Vagina (tissue), 2 donors: Measurements from ENCODE around the gene UHRF1. TPM values are rescaled to one million over a fixed set of nuclear protein-coding genes. Genes with fewer than 3 reads are reported as not detected.
A peak's percentile ranks its signal among the peaks of the same experiment; 100 is the strongest.

Experiments
- DNase-seq, 2 donors: peaks; one replicate each; pipeline ENCODE4 v3.0.0-alpha.2; 2017; ENCODE audit errors: extremely low spot score in 2 of 2
- H3K27ac ChIP-seq: fragments of 200-600 bp; sonication (generic); one replicate; pipeline ENCODE4 v1.5.1; 2019
- H3K27me3 ChIP-seq: fragments of 200-600 bp; sonication (generic); one replicate; pipeline ENCODE4 v1.5.1; 2019
- H3K36me3 ChIP-seq, 2 donors: fragments of 200-600 bp; sonication (generic); one replicate each; pipeline ENCODE4 v1.5.1; 2017 to 2019
- H3K4me1 ChIP-seq: fragments of 200-600 bp; sonication (generic); one replicate; pipeline ENCODE4 v1.5.1; 2019
- H3K4me3 ChIP-seq, 2 donors: fragments of 200-600 bp; sonication (generic); 1 replicate in 1 of 2; 2 replicates in 1 of 2; pipeline ENCODE4 v1.5.1; 2016 to 2019
- H3K9me3 ChIP-seq: fragments of 200-600 bp; sonication (generic); one replicate; pipeline ENCODE4 v1.5.1; 2019
- CTCF ChIP-seq, 3 experiments: fragments of 450-650 bp in 2 of 3; fragments of 200-600 bp in 1 of 3; sonication (generic) in 1 of 3; IDR thresholded peaks; one replicate each; pipeline ENCODE4 v1.5.1; 2017 to 2019; ENCODE audit warnings: antibody characterized with exemption in 3 of 3, mild to moderate bottlenecking in 2 of 3, moderate library complexity in 2 of 3
- POLR2A ChIP-seq, 2 donors: fragments of 450-650 bp; IDR thresholded peaks; one replicate each; pipeline ENCODE4 v1.6.1; 2017; ENCODE audit warnings: antibody characterized with exemption in 2 of 2, mild to moderate bottlenecking in 2 of 2, moderate library complexity in 2 of 2
- POLR2AphosphoS5 ChIP-seq, 2 donors: sonication (generic); formaldehyde crosslinking; IDR thresholded peaks; one replicate each; pipeline ENCODE4 v1.9.0; 2017; ENCODE audit warnings: antibody characterized with exemption in 2 of 2, mild to moderate bottlenecking in 2 of 2, low read depth in 1 of 2; ENCODE audit not compliant: insufficient read depth in 1 of 2
- intact Hi-C: fragments of 100-400 bp; cut with DNase I; formaldehyde crosslinking; loops from one replicate; pipeline ENCODE4 v1.15.1; 2023
- total RNA-seq: library from RNA; depleted of rRNA; stranded (reverse); fragments of >200 nt; gene quantifications from one replicate; pipeline ENCODE4 v1.2.3, GENCODE V29; 2016

The UHRF1 gene
- total RNA-seq, 1 donor from 2014 or later, result 2.0 TPM

GRCh38 chr19:4962085-4962619, 52.9 kb downstream of the UHRF1 start:
- Histone ChIP-seq H3K4me1 (no peaks in the 10 kb centered on the region), H3K9me3 (no peaks in the 10 kb centered on the region), H3K4me3 (no peak overlapping the region), H3K27ac (no peak overlapping the region), H3K27me3 (no peaks in the 10 kb centered on the region), H3K36me3 (no peaks in the 10 kb centered on the region)
- DNase-seq, result no peak
- intact Hi-C loops, result no loop called here
- no peak for TF ChIP-seq CTCF (IDR thresholded peaks at IDR 0.05)

GRCh38 chr19:4965061-4965460, 55.8 kb downstream of the UHRF1 start:
- peaks cover 6% of the 10 kb centered on the region for H3K4me1 ChIP-seq
- H3K36me3 ChIP-seq, result no peaks in the 10 kb centered on the region
- H3K4me3 ChIP-seq, result no peak overlapping the region
- no peak for DNase-seq
- H3K27me3 ChIP-seq, result no peaks in the 10 kb centered on the region
- TF ChIP-seq CTCF (IDR thresholded peaks at IDR 0.05), result no peak
- TF ChIP-seq POLR2A (IDR thresholded peaks at IDR 0.05), result no peak
- TF ChIP-seq POLR2AphosphoS5 (IDR thresholded peaks at IDR 0.05; ENCODE audit: insufficient read depth in 1 of 2, low read depth in 1 of 2), result no peak
- intact Hi-C loops, result no loop called here
- H3K9me3 ChIP-seq, result no peaks in the 10 kb centered on the region
- H3K27ac ChIP-seq, result no peak overlapping the region

DNA sequence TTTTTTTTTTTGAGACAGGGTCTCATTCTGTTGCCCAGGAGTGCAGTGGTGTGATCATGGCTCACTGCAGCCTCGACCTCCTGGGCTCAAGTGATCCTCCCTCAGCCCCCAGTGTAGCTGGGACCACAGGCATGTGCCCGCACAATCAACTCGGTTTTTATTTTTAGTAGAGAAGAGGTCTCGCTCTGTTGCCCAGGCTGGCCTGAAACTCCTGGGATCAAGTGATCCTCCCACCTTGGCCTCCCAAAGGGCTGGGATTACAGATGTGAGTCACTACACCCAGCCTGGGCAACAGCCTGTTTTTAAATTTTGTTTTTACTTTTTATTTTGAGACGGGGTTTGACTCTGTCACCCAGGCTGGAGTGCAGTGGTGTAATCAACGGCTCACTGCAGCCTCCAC, 57.3 kb downstream of the UHRF1 start:
- Histone ChIP-seq H3K36me3 (no peaks in the 10 kb centered on the region), H3K27ac (no peak overlapping the region), H3K4me1 (peaks cover 21% of the 10 kb centered on the region), H3K27me3 (no peaks in the 10 kb centered on the region), H3K9me3 (no peaks in the 10 kb centered on the region), H3K4me3 (no peak overlapping the region)
- intact Hi-C loops, result no loop called here
- no peak for TF ChIP-seq POLR2AphosphoS5 (IDR thresholded peaks at IDR 0.05; ENCODE audit: insufficient read depth in 1 of 2, low read depth in 1 of 2)
- TF ChIP-seq POLR2A (IDR thresholded peaks at IDR 0.05), result no peak
- TF ChIP-seq CTCF (IDR thresholded peaks at IDR 0.05), result no peak
- DNase-seq, result no peak

DNA sequence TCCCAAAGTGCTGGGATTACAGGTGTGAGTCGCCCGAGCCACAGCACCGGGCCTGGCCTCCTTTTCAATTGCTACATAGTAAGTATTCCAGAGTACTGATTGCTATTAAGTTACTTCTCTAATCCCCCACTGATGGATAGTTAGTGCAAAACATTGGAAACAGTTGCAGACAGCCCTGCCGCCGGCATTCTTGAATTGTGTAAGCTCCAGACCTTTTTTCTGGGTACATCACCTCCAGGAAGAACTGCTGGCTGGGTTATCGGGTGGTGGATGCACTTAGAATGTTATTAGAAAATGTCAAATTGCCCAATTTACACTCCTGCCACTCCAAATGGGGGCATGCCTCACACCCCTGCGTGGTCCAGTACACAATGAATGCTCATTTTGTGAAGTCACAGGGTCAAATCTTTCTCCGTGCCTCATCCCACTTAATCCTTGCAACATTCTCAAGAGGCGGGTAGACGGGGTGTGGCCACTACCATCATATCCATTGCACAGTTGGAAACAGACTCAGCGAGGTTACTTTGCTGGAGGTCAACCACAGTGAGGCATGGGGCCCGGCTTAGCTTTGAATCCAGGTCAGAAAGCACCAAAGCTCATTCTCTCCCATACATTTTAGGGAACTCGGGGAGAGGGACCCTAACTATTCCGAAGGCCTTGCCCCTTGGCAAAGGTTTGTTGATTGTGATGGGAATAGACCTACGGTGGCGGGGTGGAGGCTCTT, 58.6 kb downstream of the UHRF1 start:
- H3K4me1 ChIP-seq, result peaks cover 34% of the 10 kb centered on the region
- intact Hi-C loops, result no loop called here
- H3K36me3 ChIP-seq, result no peaks in the 10 kb centered on the region
- H3K9me3 ChIP-seq, result no peaks in the 10 kb centered on the region
- no peaks in the 10 kb centered on the region for H3K27me3 ChIP-seq
- peak overlapping the region; percentile 23 to 39 for H3K4me3 ChIP-seq
- no peak for DNase-seq
- H3K27ac ChIP-seq, result peak overlapping the region; percentile 51
- TF ChIP-seq POLR2AphosphoS5 (IDR thresholded peaks at IDR 0.05; ENCODE audit: insufficient read depth in 1 of 2, low read depth in 1 of 2) (no peak), POLR2A (IDR thresholded peaks at IDR 0.05) (no peak), CTCF (IDR thresholded peaks at IDR 0.05) (no peak)
